Measurements from ENCODE around the gene NCEH1. TPM values are rescaled to one million over a fixed set of nuclear protein-coding genes. Genes with fewer than 3 reads are reported as not detected.

The NCEH1 gene
- total and polyA plus RNA-seq, 7 donors: 1.6 to 12.8 (median 3.2) TPM

GRCh38 chr3:172701751-172702150, 9.1 kb downstream of the NCEH1 start:
- H3K27ac ChIP-seq: no peak overlapping the region
- no peaks in the 10 kb centered on the region for H3K36me3 ChIP-seq
- TF ChIP-seq POLR2AphosphoS5 (IDR thresholded peaks at IDR 0.05): no peak
- no peak for TF ChIP-seq POLR2A (IDR thresholded peaks at IDR 0.05)
- no peak for TF ChIP-seq CTCF (IDR thresholded peaks at IDR 0.05)
- no peak for TF ChIP-seq EP300 (IDR thresholded peaks at IDR 0.05)
- DNase-seq: no peak
- H3K27me3 ChIP-seq: no peaks in the 10 kb centered on the region
- WGBS, 2 donors: 44 to 76% methylated on average over 3 of the region's 3 CpGs
- H3K4me1 ChIP-seq: no peaks in the 10 kb centered on the region
- intact Hi-C loops (cut with DNase I): no loop called here
- no peak overlapping the region for H3K4me3 ChIP-seq
- H3K9me3 ChIP-seq: no peaks in the 10 kb centered on the region

GRCh38 chr3:172700936-172701455, 9.9 kb downstream of the NCEH1 start:
- H3K36me3 ChIP-seq: no peaks in the 10 kb centered on the region
- intact Hi-C loops (cut with DNase I): no loop called here
- H3K27ac ChIP-seq: no peak overlapping the region
- H3K9me3 ChIP-seq: no peaks in the 10 kb centered on the region
- H3K4me3 ChIP-seq: no peak overlapping the region
- H3K27me3 ChIP-seq: no peaks in the 10 kb centered on the region
- no peak for DNase-seq
- TF ChIP-seq POLR2AphosphoS5 (IDR thresholded peaks at IDR 0.05): no peak
- TF ChIP-seq CTCF (IDR thresholded peaks at IDR 0.05): no peak
- WGBS, 2 donors: 96 to 100% methylated on average over 1 of the region's 1 CpG
- H3K4me1 ChIP-seq: no peaks in the 10 kb centered on the region

GRCh38 chr3:172700256-172700655, 10.6 kb downstream of the NCEH1 start:
- Histone ChIP-seq H3K27ac (no peak overlapping the region), H3K4me3 (no peak overlapping the region), H3K36me3 (no peaks in the 10 kb centered on the region), H3K27me3 (no peaks in the 10 kb centered on the region), H3K9me3 (no peaks in the 10 kb centered on the region), H3K4me1 (no peaks in the 10 kb centered on the region)
- DNase-seq: no peak
- WGBS, 2 donors: 86 to 91% methylated on average over 1 of the region's 1 CpG
- intact Hi-C loops (cut with DNase I): no loop called here
- TF ChIP-seq EP300 (IDR thresholded peaks at IDR 0.05) (no peak), POLR2A (IDR thresholded peaks at IDR 0.05) (no peak), POLR2AphosphoS5 (IDR thresholded peaks at IDR 0.05) (no peak), CTCF (IDR thresholded peaks at IDR 0.05) (no peak)

- Histone ChIP-seq H3K27me3 (no peaks in the 10 kb centered on the region), H3K36me3 (no peaks in the 10 kb centered on the region), H3K4me3 (no peak overlapping the region), H3K4me1 (no peaks in the 10 kb centered on the region), H3K9me3 (no peaks in the 10 kb centered on the region), H3K27ac (peak overlapping the region in 2 of 4 donors; percentile 21 to 42)
- no peak for TF ChIP-seq EP300 (IDR thresholded peaks at IDR 0.05)
- no peak for TF ChIP-seq CTCF (IDR thresholded peaks at IDR 0.05)
- no peak for TF ChIP-seq POLR2AphosphoS5 (IDR thresholded peaks at IDR 0.05)
- TF ChIP-seq POLR2A (IDR thresholded peaks at IDR 0.05): no peak
- no peak for DNase-seq
- WGBS, 2 donors: 87 to 92% methylated on average over 7 of the region's 7 CpGs
- intact Hi-C loops (cut with DNase I): no loop called here
These were observed 11.8 kb downstream of the NCEH1 start for GRCh38 chr3:172699031-172699430.

GRCh38 chr3:172698631-172699030, 12.2 kb downstream of the NCEH1 start:
- 63 to 74% methylated on average over 6 of the region's 6 CpGs for WGBS, 2 donors
- peak overlapping the region in 2 of 4 donors; percentile 21 to 42 for H3K27ac ChIP-seq
- TF ChIP-seq CTCF (IDR thresholded peaks at IDR 0.05): no peak
- no peak for TF ChIP-seq POLR2AphosphoS5 (IDR thresholded peaks at IDR 0.05)
- no peak for TF ChIP-seq EP300 (IDR thresholded peaks at IDR 0.05)
- TF ChIP-seq POLR2A (IDR thresholded peaks at IDR 0.05): no peak

More at GRCh38 chr3:172698631-172699030, 12.2 kb downstream of the NCEH1 start:
- Histone ChIP-seq H3K9me3 (no peaks in the 10 kb centered on the region), H3K4me1 (peaks cover 0 to under 1% (median 0%) of the 10 kb centered on the region in 4 donors), H3K4me3 (no peak overlapping the region), H3K36me3 (no peaks in the 10 kb centered on the region), H3K27me3 (no peaks in the 10 kb centered on the region)
- DNase-seq: no peak
- intact Hi-C loops (cut with DNase I): no loop called here

Data from sigmoid colon (tissue), 7 donors.